GM13977 (cell line): ENCODE results near the gene C22orf31.
"Not testable (repeated sequence)": the region's sequence is repeated elsewhere in the genome, so short reads cannot be mapped to it uniquely, and the experiment has no call there.

Experiments
- DNase-seq: peaks from one replicate; pipeline ENCODE4 v3.0.0; 2012; ENCODE audit warnings: low spot score
- in situ Hi-C: fragments of 300-500 bp; cut with MboI; formaldehyde crosslinking; loops from one replicate; pipeline ENCODE4 v1.12.0; 2022; ENCODE audit warnings: low sequenced_read_pairs, low pct_unique_long_range_greater_than_20kb, mixed read lengths, inconsistent platforms; ENCODE audit not compliant: unreplicated experiment
- TF ChIP-seq, protein P1 (sequence below): IDR thresholded peaks from 2 replicates; pipeline ENCODE4 v1.5.1; 2012; ENCODE audit warnings: mild to moderate bottlenecking, control low read depth; ENCODE audit not compliant: insufficient read depth; ENCODE audit errors: extremely low read depth, missing control alignments

Gene C22orf31

GRCh38 chr22:29092243-29092642 is 30.6 kb upstream of the C22orf31 start:
- in situ Hi-C loops = no loop called here
- TF ChIP-seq, protein P1, sequence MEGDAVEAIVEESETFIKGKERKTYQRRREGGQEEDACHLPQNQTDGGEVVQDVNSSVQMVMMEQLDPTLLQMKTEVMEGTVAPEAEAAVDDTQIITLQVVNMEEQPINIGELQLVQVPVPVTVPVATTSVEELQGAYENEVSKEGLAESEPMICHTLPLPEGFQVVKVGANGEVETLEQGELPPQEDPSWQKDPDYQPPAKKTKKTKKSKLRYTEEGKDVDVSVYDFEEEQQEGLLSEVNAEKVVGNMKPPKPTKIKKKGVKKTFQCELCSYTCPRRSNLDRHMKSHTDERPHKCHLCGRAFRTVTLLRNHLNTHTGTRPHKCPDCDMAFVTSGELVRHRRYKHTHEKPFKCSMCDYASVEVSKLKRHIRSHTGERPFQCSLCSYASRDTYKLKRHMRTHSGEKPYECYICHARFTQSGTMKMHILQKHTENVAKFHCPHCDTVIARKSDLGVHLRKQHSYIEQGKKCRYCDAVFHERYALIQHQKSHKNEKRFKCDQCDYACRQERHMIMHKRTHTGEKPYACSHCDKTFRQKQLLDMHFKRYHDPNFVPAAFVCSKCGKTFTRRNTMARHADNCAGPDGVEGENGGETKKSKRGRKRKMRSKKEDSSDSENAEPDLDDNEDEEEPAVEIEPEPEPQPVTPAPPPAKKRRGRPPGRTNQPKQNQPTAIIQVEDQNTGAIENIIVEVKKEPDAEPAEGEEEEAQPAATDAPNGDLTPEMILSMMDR = no peak
- no peak for DNase-seq

DNA sequence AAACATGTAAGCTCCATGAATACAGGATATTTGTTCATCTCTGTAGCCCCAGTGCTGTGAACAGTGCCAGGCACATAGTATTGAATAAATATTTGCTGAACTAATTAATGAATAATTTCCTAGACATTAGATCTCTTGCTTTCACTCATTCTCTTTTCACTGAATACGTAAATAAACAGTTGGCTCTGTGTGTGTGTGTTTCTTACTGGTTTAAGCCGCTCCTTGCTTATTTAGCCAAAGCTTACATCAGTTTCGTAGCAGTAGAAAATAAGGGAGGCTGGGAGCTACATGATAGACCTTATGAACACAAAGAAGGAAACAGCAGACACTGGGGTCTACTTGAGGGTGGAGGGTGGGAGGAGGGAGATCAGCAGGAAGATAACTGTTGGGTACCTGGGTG is 28.4 kb upstream of the C22orf31 start:
- in situ Hi-C loops = no loop called here
- no peak for DNase-seq
- TF ChIP-seq, protein P1 = no peak

DNA sequence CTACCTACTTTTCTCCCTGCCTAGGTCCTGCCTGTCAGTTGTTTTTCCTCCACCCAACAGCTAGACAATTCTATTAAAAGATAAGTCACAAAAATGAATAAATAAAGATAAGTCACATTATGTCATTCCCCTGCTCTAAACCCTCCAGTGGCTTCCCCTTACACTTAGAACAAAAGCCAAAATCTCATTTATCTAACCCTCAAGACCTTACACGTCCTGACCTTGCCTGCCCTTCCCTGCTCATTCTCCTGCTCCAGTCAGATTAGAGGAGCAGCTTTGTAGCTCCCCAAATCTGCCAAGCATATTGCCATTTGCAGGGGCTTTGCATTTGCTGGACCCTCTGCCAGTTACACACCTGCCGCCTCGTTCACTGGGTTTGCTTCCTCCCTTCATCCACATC is 27.9 kb upstream of the C22orf31 start:
- in situ Hi-C loops = no loop called here
- TF ChIP-seq, protein P1 = no peak
- DNase-seq = no peak

GRCh38 chr22:29088809-29089208 is 27.2 kb upstream of the C22orf31 start:
- DNase-seq = no peak
- in situ Hi-C loops = no loop called here
- TF ChIP-seq, protein P1 = no peak

DNA sequence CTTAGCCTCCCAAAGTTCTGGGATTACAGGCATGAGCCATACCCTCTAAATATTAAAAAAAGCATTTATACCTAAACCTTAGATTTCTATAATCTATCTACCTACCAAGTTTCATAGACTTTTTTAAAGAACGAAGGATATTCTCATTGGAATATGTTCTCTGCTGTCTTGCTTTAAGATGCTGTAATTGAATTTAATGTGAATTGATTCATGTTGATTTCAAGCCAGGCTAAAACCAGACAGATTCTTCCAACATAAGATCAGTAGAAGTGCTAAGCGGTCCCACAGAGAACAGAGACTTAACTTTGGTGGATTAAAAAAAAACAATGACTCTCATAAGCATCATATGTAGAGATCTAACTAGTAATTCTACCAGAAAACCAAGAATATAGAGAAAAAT is 25.4 kb upstream of the C22orf31 start:
- TF ChIP-seq, protein P1 = no peak
- no peak for DNase-seq
- in situ Hi-C loops = no loop called here

GRCh38 chr22:29083933-29084591 is 22.4 kb upstream of the C22orf31 start:
- in situ Hi-C loops = no loop called here

DNA sequence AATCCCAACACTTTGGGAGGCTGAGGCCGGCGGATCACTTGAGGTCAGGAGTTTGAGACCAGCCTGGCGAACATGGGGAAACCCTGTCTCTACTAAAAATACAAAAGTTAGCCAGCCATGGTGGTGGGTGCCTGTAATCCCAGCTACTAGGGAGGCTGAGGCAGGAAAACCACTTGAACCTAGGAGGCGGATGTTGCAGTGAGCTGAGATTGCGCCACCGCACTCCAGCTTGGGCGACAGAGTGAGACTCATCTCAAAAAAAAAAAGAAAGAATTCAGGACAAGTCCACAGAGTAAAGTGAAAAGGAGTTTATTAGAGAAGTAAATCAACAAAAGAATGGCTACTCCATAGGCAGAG is 21.9 kb upstream of the C22orf31 start:
- in situ Hi-C loops, DNase-seq: not testable (repeated sequence)

More at GRCh38 chr22:29083933-29084591, 22.4 kb upstream of the C22orf31 start:
- no peak for DNase-seq
- TF ChIP-seq, protein P1 = no peak
